SK-N-SH (cell line): ENCODE measurements around the gene MTHFD1L. TPM values are rescaled to one million over a fixed set of nuclear protein-coding genes. Genes with fewer than 3 reads are reported as not detected.
A peak's percentile ranks its signal among the peaks of the same experiment; 100 is the strongest.

Experiments
- CTCF ChIA-PET: fragments of 300-600, 350-600 bp; formaldehyde crosslinking; extraction: SDS; loops from one replicate; lab custom pipeline; 2021; lab: Yijun Ruan, JAX
- POLR2A ChIA-PET: fragments of 350-600 bp; sonication (Branson Sonifier 250); formaldehyde crosslinking; extraction: SDS; loops from one replicate; lab custom pipeline; 2020; ENCODE audit warnings: antibody characterized with exemption, inconsistent platforms; lab: Yijun Ruan, JAX
- DNase-seq: peaks from one replicate; pipeline ENCODE4 v3.0.0; 2012
- H2AFZ ChIP-seq: fragments of 200-600 bp; sonication (generic); 2 replicates; pipeline ENCODE4 v1.8.1; 2016; ENCODE audit warnings: antibody characterized with exemption, mild to moderate bottlenecking, low read depth
- H3F3A ChIP-seq: fragments of 200-600 bp; sonication (generic); replicated peaks from 2 replicates; pipeline ENCODE3; 2016; ENCODE audit warnings: antibody characterized with exemption, mild to moderate bottlenecking; ENCODE audit not compliant: insufficient read depth
- H3K27ac ChIP-seq, 2 experiments: fragments of 200-500 bp in 1 of 2; fragments of 200-600 bp in 1 of 2; sonication (Bioruptor generic) in 1 of 2; sonication (generic), shearing (Covaris generic) in 1 of 2; 2 replicates each; pipeline versions ENCODE4 v1.5.1 to v1.6.1; 2014 to 2016; ENCODE audit warnings: low read depth in 2 of 2, inconsistent platforms in 1 of 2, low read length in 1 of 2, mild to moderate bottlenecking in 1 of 2, mixed read lengths in 1 of 2
- H3K27me3 ChIP-seq: fragments of 200-600 bp; sonication (generic), shearing (Covaris generic); 2 replicates; pipeline ENCODE4 v1.6.1; 2016; ENCODE audit warnings: mixed run types; ENCODE audit not compliant: insufficient read depth
- H3K36me3 ChIP-seq, 2 experiments: fragments of 200-500 bp in 1 of 2; fragments of 200-600 bp in 1 of 2; sonication (Bioruptor generic) in 1 of 2; sonication (generic) in 1 of 2; replicated peaks in 1 of 2; 2 replicates each; pipeline versions ENCODE3 to v1.5.1; 2014 to 2016; ENCODE audit warnings: low read length in 1 of 2, mild to moderate bottlenecking in 1 of 2; ENCODE audit not compliant: insufficient read depth in 2 of 2, control insufficient read depth in 1 of 2
- H3K4me1 ChIP-seq, 2 experiments: fragments of 200-500 bp in 1 of 2; fragments of 200-600 bp in 1 of 2; sonication (Bioruptor generic) in 1 of 2; sonication (generic), shearing (Covaris generic) in 1 of 2; 2 replicates each; pipeline versions ENCODE4 v1.5.1 to v1.6.1; 2014 to 2016; ENCODE audit warnings: low read depth in 1 of 2, low read length in 1 of 2, mixed run types in 1 of 2; ENCODE audit not compliant: insufficient read depth in 2 of 2, control insufficient read depth in 1 of 2
- H3K4me2 ChIP-seq: fragments of 200-600 bp; sonication (generic), shearing (Covaris generic); 2 replicates; pipeline ENCODE4 v1.6.1; 2017; ENCODE audit warnings: mixed run types
- H3K4me3 ChIP-seq, 2 experiments: fragments of 200-500 bp in 1 of 2; fragments of 200-600 bp in 1 of 2; sonication (Bioruptor generic) in 1 of 2; sonication (generic), shearing (Covaris generic) in 1 of 2; 2 replicates each; pipeline versions ENCODE4 v1.5.1 to v1.8.1; 2014 to 2016; ENCODE audit warnings: low read depth in 2 of 2, inconsistent platforms in 1 of 2, low read length in 1 of 2, mild to moderate bottlenecking in 1 of 2, mixed read lengths in 1 of 2, moderate library complexity in 1 of 2
- H3K79me2 ChIP-seq: fragments of 200-600 bp; sonication (generic); 2 replicates; pipeline ENCODE4 v1.8.1; 2017; ENCODE audit warnings: mild to moderate bottlenecking; ENCODE audit not compliant: insufficient read depth
- H3K9ac ChIP-seq: fragments of 200-600 bp; sonication (generic); 2 replicates; pipeline ENCODE4 v1.6.1; 2017; ENCODE audit warnings: mixed run types
- H3K9me2 ChIP-seq: fragments of 200-600 bp; sonication (generic); 2 replicates; pipeline ENCODE4 v1.6.1; 2017; ENCODE audit warnings: mixed run types
- H3K9me3 ChIP-seq: fragments of 200-600 bp; sonication (generic); 2 replicates; pipeline ENCODE4 v1.6.1; 2017; ENCODE audit warnings: mixed run types, mild to moderate bottlenecking, moderate library complexity
- H4K20me1 ChIP-seq: fragments of 200-600 bp; sonication (generic); 2 replicates; pipeline ENCODE4 v1.6.1; 2017; ENCODE audit warnings: mild to moderate bottlenecking, mixed run types; ENCODE audit not compliant: insufficient read depth
- CHD2 ChIP-seq: fragments of 150-350 bp; IDR thresholded peaks from 2 replicates; pipeline ENCODE4 v1.6.1; 2018; ENCODE audit warnings: low read length; ENCODE audit not compliant: partially characterized antibody
- EP300 ChIP-seq, 2 experiments: IDR thresholded peaks; 2 replicates each; pipeline versions ENCODE4 v1.4.0 to v1.6.1; 2012; ENCODE audit warnings: borderline replicate concordance in 1 of 2, low read depth in 1 of 2, low read length in 1 of 2
- EZH2phosphoT487 ChIP-seq: fragments of 200-600 bp; sonication (generic); IDR thresholded peaks from 2 replicates; pipeline ENCODE4 v1.6.1; 2017; ENCODE audit warnings: low read depth, mixed run types, mild to moderate bottlenecking, antibody characterized with exemption, moderate library complexity, borderline replicate concordance
- GATA2 ChIP-seq: sonication (generic); formaldehyde crosslinking; IDR thresholded peaks from 2 replicates; pipeline ENCODE4 v1.5.0; 2020; ENCODE audit warnings: mild to moderate bottlenecking, missing genetic modification reagents
- IRF3 ChIP-seq: fragments of 150-350 bp; IDR thresholded peaks from 2 replicates; pipeline ENCODE4 v1.6.1; 2016; ENCODE audit warnings: mild to moderate bottlenecking, low read depth, low read length
- MEF2A ChIP-seq: IDR thresholded peaks from 2 replicates; pipeline ENCODE4 v1.4.0; 2012; ENCODE audit warnings: low read depth, borderline replicate concordance
- MXI1 ChIP-seq: IDR thresholded peaks from 2 replicates; pipeline ENCODE4 v1.6.1; 2012; ENCODE audit warnings: mild to moderate bottlenecking, low read depth, low read length, improper control_type of control experiment
- NRF1 ChIP-seq: IDR thresholded peaks from 2 replicates; pipeline ENCODE4 v1.6.1; 2012; ENCODE audit warnings: low read depth, mild to moderate bottlenecking, low read length
- POLR2AphosphoS5 ChIP-seq: IDR thresholded peaks from 2 replicates; pipeline ENCODE4 v1.6.1; 2012; ENCODE audit warnings: low read depth, low read length
- RAD21 ChIP-seq: IDR thresholded peaks from 2 replicates; pipeline ENCODE4 v1.6.1; 2012; ENCODE audit warnings: mild to moderate bottlenecking, low read length
- RFX5 ChIP-seq: IDR thresholded peaks from 2 replicates; pipeline ENCODE4 v1.6.1; 2012; ENCODE audit warnings: mild to moderate bottlenecking, improper control_type of control experiment, low read length
- RXRA ChIP-seq: IDR thresholded peaks from 2 replicates; pipeline ENCODE4 v1.4.0; 2012; ENCODE audit warnings: low read depth, mild to moderate bottlenecking, borderline replicate concordance
- SIN3A ChIP-seq: IDR thresholded peaks from 2 replicates; pipeline ENCODE4 v1.6.1; 2012; ENCODE audit warnings: low read depth, mild to moderate bottlenecking, low read length, moderate library complexity, borderline replicate concordance
- SMC3 ChIP-seq: IDR thresholded peaks from 2 replicates; pipeline ENCODE4 v1.6.1; 2012; ENCODE audit warnings: low read depth, low read length, improper control_type of control experiment
- TAF1 ChIP-seq: IDR thresholded peaks from 2 replicates; pipeline ENCODE4 v1.6.1; 2012; ENCODE audit warnings: low read depth, mild to moderate bottlenecking, low read length, moderate library complexity, borderline replicate concordance
- TCF12 ChIP-seq: IDR thresholded peaks from 2 replicates; pipeline ENCODE4 v1.4.0; 2012
- USF1 ChIP-seq: IDR thresholded peaks from 2 replicates; pipeline ENCODE4 v1.4.0; 2012; ENCODE audit warnings: low read depth, borderline replicate concordance
- USF2 ChIP-seq: fragments of 150-350 bp; IDR thresholded peaks from 2 replicates; pipeline ENCODE4 v1.6.1; 2017; ENCODE audit warnings: antibody characterized with exemption, low read length, low read depth, borderline replicate concordance
- WGBS: methylation state at CpG from one replicate; pipeline ENCODE4 v1.1.6; 2017; ENCODE audit warnings: low lambda C conversion rate; 5-methylcytosine and 5-hydroxymethylcytosine counted together
- polyA plus RNA-seq, 3 experiments: library from polyadenylated mRNA; depleted of rRNA; stranded (reverse); fragments of >200 nt; gene quantifications; 2 replicates each; pipeline ENCODE4 v1.2.3, GENCODE V29; 2012

MTHFD1L gene
- polyA plus RNA-seq, 1 of the 3 experiments (the other 2 are of a cell fraction) = 37.0 TPM

GRCh38 chr6:151065027-151065815 lies 199.7 kb downstream of the MTHFD1L start:
- H4K20me1 ChIP-seq = no peaks in the 10 kb centered on the region
- peaks cover 14 to 26% of the 10 kb centered on the region in 2 experiments for H3K4me1 ChIP-seq
- no peaks in the 10 kb centered on the region for H3K9me3 ChIP-seq
- no peak overlapping the region for H3K9ac ChIP-seq
- no peak overlapping the region for H2AFZ ChIP-seq
- DNase-seq = no peak
- no peaks in the 10 kb centered on the region for H3K27me3 ChIP-seq
- peaks cover 30% of the 10 kb centered on the region for H3K79me2 ChIP-seq
- peak overlapping the region in 1 of 2 experiments; percentile 98; a peak in 2 of 4 replicates for H3K27ac ChIP-seq
- TF ChIP-seq IRF3 (no peak), CHD2 (no peak), TCF12 (no peak), USF1 (no peak), TAF1 (no peak), EP300 (IDR thresholded peaks at IDR 0.05; ENCODE audit: borderline replicate concordance in 1 of 2, low read depth in 1 of 2, low read length in 1 of 2) (no peak), MEF2A (no peak), SMC3 (no peak), POLR2AphosphoS5 (no peak), RXRA (no peak), RFX5 (no peak), USF2 (no peak), MXI1 (no peak), RAD21 (no peak), NRF1 (no peak), GATA2 (CRISPR knock-in tag) (no peak), EZH2phosphoT487 (no peak), SIN3A (no peak)
- TF ChIP-seq, all 33 proteins: peak for 0
- H3K36me3 ChIP-seq = peaks cover 2 to 26% of the 10 kb centered on the region in 2 experiments
- ChIA-PET CTCF (interaction anchor here (1.7 to 3.4 kb wide), 2 partner anchors 51 to 259 kb away, joined by 8 to 12 read pairs; no protein-coding TSS in a partner anchor), POLR2A (no interaction called here)
- no peak overlapping the region for H3K4me2 ChIP-seq
- H3K4me3 ChIP-seq = no peak overlapping the region
- H3F3A ChIP-seq = peaks cover 65% of the 10 kb centered on the region
- 91% methylated on average over 10 of the region's 10 CpGs for WGBS
- H3K9me2 ChIP-seq = no peaks in the 10 kb centered on the region
